HL-60/S4 treated with retinoic acid at 250 ng/mL for 4 days and 3 days (cell line): Measurements from ENCODE around the gene KRTAP10-10.
"Not testable (repeated sequence)": the region's sequence is repeated elsewhere in the genome, so short reads cannot be mapped to it uniquely, and the experiment has no call there.

Source experiments
- in situ Hi-C: fragments of 300-500 bp; cut with MboI; formaldehyde crosslinking; loops from 2 replicates; pipeline ENCODE4 v1.7.0; 2022; ENCODE audit warnings: low sequenced_read_pairs

KRTAP10-10 gene

DNA sequence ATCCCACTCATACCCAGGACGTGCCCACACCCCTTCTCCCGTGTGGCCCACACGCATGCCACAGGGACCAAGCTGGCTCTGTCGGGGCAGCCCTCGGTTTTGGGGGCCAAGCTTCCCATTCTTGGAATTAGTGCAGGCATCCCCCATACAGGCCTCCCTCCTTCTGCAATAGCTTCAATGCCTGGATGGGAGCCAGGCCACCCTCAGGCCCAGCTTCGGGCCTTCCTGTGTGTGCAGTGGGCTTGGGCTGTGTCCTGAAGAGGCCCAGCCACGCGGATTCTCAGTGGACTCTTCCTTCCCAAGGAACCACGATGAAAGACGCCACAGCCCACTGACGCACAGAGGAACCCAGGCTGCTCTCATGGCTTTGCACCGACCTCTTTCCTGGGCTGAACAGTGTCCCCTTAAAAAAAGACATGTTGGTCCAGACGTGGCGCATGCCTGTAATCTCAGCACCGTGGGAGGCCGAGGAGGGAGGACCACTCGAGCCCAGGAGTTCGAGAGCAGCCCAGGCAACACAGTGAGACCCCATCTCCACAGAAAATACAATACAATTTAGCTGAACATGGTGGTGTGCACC is 12.5 kb downstream of the KRTAP10-10 start:
- in situ Hi-C loops: no loop called here

DNA sequence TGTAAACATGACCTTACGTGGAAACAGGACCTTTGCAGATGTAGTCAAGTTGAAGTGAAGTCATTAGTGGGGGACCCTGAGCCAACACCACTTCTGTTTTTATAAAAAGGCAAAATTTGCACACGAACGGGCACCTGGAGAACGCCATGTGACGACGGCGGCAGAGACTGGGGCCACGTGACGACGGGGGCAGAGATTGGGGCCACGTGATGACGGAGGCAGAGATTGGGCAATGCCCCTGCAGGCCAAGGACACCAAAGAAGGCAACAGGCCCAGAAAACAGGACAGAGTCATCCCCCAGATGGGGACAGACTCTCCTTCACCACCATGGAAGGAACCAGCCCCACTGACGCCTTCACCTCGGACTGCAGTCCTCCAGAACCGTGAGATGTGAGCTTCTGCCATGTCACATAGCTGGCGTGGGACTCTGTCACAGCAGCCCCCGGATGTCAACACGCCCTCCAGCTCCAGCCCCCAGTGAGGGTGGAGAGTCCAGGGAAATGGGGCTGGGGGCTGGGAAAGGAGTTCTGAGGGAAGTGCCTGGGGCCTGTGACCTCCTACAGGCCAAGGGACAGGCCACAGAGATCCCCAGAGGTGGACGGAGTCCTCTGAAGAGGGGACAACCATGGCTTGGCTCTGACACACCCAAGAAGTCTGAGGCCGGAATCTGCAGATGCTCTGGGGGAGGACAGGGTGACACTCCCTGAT is 13.3 kb downstream of the KRTAP10-10 start:
- in situ Hi-C loops: no loop called here

DNA sequence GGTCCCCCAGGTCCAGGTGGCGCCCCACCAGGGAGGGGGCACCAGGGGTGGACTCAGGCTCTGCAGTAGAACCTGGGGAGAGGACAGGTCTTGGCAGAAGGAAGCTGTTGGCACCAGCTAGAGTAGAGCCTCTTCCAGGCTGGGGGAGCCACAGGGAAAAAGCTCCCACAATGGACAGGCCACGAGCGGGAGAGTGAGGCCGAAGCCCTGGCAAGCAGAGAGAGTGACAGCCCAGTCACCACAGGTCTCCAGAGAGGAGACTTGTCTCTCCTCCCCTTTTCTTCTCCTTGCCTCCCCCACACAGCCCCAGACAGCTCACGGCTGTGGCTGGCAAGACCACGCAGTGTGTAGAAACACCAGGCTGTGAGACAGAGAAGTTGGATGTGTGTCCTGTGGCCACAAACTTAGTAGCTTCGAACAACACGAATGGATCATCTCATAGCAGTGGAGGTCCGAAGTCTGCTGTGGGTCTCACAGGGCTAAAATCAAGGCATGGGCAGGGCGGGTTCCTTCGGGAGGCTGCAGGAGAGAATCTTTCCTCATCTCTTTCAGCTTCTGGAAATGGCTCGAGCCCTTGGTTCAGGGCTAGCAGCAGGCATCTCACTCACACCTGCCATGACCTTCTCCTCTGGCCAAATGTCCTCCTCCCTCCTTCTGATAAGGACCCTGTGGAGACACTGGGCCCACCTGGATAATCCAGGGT is 14.0 kb downstream of the KRTAP10-10 start:
- in situ Hi-C loops: no loop called here

GRCh38 chr21:44653123-44653522 is 16.0 kb downstream of the KRTAP10-10 start:
- in situ Hi-C loops: no loop called here

- in situ Hi-C loops: no loop called here
Observed at GRCh38 chr21:44653656-44654575, 16.8 kb downstream of the KRTAP10-10 start.

DNA sequence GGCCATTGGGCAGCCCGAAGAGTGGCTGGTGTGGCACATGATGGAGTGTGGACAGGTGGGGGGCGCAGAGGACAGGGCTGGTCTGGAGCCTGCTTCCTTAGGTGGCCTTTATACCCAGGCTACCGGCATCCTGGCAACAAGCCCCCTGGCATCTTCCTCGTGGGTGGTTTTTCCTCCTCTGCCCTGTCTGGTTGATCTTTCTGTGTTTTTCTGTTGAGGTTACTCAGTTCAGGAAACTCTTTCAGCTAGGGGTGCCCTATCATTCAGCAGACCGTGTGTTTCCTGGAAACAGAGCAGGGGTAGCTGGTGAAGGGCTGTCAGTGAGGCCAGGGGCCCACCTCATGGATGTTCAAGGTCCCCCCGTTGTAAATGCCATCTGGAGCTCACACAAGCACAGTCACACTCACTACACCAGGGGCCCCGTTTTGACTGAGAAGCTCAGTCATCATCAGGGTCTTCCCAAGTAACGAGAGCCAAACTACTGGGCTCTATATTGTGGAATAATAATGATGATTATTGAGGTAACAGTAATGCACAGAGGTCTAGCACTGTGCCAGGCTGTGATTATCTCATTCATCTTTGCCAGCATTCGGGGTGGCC is 17.5 kb downstream of the KRTAP10-10 start, which contains the start of gene KRTAP12-4:
KRTAP12-4 (minus strand) TSS at position 84 of the 600 bp plus-strand sequence; CDS start at position 39, 45 bp downstream.
- in situ Hi-C loops: no loop called here

- in situ Hi-C loops: no loop called here
Observed at GRCh38 chr21:44656868-44657267, 19.7 kb downstream of the KRTAP10-10 start.

DNA sequence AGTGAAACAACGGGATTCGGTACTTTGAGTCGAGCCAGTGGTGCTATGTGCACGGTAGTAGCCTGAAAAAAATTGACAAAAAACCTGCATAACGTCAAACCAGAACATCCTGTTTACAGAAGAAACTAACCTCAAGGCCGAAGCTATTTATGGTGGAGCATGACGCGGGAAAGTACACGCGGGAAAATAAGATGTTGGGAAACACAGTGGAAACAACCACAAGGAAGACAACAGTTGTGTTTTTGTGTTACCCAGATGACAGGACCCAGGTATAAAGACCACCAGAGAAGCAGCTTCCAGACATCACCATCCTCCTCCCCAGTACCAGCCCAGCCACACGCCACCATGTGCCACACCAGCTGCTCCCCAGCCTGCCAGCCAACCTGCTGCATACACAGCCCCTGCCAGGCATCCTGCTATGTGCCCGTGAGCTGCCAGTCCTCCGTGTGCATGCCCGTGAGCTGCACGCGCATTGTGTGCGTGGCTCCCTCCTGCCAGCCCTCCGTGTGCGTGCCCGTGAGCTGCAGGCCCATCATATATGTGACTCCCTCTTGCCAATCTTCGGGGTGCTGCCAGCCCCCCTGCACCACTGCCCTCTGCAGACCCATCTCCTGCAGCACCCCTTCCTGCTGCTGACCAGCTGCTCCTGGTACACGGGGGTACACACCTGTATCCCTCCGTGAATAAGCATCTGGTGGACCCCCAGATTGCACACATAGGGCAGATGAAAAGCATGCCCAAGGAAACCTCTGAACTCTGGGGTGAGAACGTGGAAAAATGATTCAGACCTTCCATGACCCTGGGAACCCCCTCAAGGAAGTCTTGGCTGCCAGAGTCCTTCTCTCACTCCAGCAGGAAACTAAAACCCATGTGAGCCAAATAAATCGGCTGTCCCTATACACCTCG is 20.7 kb downstream of the KRTAP10-10 start, which contains the start of gene KRTAP12-3:
KRTAP12-3 (plus strand) TSS at position 298 of the 906 bp plus-strand sequence; CDS start at position 346, 48 bp downstream.
- in situ Hi-C loops: no loop called here

GRCh38 chr21:44658541-44658910 is 21.4 kb downstream of the KRTAP10-10 start:
- in situ Hi-C loops: no loop called here

DNA sequence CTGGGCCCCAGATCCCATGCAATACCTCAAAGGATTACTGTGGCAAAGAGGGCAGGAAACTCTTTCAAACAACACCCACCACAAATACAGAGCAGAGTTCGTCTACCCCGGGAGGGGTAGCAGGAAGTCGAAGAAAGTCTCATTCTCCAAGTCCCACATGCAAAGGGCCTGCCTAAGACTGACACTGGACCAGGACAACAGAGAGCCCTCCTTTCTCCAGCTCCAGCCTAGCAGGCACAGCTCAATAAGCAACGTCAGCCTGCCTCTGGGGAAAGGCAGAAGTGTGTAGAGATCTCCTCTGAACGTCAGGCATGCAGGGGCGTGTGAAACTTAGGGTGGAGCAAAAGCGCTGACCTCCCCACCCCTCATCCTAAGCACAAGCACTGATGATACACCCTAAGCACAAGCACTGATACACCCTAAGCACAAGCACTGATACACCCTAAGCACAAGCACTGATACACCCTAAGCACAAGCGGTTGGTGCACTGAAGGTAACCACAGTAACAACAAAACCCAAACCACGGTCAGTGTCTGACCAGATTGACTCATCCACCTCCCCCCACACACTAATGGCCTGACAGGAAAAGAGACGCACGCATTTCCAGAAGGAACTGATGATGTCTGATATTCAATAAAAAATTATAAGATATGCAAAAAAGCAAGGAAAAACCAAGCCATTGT is 21.9 kb downstream of the KRTAP10-10 start:
- in situ Hi-C loops: no loop called here

DNA sequence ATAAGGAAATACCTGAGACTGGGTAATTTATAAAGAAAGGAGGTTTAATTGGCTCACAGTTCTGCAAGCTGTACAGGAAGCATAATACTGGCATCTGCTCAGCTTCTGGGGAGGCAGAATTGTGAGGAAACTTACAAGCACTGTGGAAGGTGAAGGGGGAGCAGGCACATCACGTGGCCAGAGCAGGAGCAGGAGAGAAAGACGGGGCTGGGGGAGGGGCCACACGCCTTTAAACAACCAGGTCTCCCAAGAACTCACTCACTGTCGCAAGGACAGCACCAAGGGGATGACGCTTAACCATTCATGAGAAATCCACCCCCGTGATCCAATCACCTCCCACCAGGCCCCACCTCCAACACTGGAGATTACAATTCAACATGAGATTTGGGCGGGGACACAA is 24.4 kb downstream of the KRTAP10-10 start:
- in situ Hi-C loops: not testable (repeated sequence)

GRCh38 chr21:44664691-44665090 is 27.5 kb downstream of the KRTAP10-10 start:
- in situ Hi-C loops: no loop called here

DNA sequence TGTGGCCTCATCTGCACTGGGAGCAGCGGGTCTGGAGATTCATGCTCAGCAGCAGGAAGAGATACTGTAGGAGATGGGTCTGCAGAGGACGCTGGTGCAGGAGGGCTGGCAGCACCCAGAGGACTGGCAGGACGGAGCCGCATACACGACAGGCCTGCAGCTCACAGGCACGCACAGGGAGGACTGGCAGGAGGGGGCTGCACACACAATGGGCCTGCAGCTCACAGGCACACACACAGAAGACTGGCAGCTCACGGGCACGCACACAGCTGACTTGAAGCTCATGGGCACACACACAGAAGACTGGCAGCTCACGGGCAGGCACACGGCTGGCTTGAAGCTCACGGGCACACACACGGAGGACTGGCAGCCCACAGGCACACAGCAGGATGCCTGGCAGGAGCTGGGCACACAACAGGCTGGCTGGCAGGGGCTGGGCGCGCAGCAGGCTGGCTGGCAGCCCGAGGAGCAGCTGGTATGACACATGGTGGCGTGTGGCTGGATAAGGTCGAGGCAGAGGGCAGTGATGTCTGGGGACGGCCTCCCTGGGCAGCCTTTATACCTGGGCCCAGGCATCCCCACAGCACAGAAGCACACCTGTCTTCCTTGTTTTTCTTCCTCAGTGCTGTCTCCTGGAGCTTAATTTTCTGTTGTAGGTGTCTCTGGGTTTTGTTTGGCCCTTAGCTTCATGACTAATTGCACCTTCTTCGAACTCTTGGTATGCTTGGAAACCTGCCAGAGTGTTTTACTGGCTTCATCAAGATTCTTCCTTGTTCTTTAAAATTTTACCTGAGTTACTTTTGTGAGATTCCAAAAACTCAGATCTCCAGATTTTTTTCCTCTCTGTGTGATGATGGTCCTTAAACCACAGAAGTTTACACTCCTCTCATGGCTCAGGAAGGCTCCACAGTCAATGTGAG is 29.5 kb downstream of the KRTAP10-10 start, which contains the start of gene KRTAP12-2:
KRTAP12-2 (minus strand) TSS at position 527 of the 920 bp plus-strand sequence; CDS start at position 486, 41 bp downstream.
- in situ Hi-C loops: no loop called here

GRCh38 chr21:44667612-44668011 is 30.5 kb downstream of the KRTAP10-10 start:
- in situ Hi-C loops: no loop called here

DNA sequence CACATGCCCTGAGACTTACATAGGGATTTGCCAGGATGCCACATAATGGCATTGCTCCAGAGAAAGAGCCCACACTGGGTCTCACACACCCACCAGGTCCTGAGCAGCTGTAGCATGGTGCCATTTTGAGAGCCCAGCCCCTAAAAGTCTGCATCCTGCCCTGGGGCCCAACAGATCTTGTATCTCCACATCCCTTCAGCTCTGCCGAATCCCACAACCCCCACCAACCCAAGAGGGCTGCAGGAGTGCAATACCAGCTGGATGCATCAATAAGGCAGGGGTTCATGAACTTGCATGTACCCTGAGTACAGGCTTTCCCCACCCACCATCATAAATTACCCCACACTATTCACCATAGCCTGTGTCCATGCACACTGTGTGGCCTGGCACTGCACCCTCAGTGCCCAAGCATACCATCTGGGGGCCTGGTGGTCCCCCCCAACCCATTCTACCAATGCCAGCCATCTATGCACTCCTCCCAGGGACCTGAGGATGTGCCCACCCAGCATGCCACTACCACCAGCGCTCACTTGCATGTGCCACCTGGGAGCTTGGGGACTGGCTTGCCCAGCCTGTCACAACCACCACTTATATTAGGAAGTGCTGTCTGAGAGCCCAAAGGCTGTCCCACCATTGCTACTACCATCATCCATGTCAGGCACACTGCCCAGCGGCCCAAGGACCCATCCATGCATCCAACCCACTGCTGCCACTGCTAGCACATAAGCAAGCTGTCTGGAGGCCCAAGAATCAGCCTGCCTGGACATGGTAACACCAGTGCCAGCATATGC is 33.7 kb downstream of the KRTAP10-10 start:
- in situ Hi-C loops: no loop called here

- in situ Hi-C loops: no loop called here
Observed at GRCh38 chr21:44671911-44672310, 34.8 kb downstream of the KRTAP10-10 start.

GRCh38 chr21:44677881-44678280 is 40.7 kb downstream of the KRTAP10-10 start:
- in situ Hi-C loops: no loop called here
